Suppressor macrophage (primary cell): ENCODE data around the gene KIAA0319L.
"Not testable (repeated sequence)": the region's sequence is repeated elsewhere in the genome, so short reads cannot be mapped to it uniquely, and the experiment has no call there.

Experiments used
- DNase-seq, 4 experiments: peaks; one replicate each; pipeline ENCODE4 v3.0.0-alpha.2; 2020 to 2022
- total RNA-seq, 17 experiments: gene quantifications; one replicate each; lab custom pipeline; 2026; ENCODE audit warnings: mixed read lengths in 6 of 17, inconsistent platforms in 3 of 17; lab: John Stamatoyannopoulos, UW

KIAA0319L gene
- total RNA-seq, result 38.9 to 81.3 (median 65.5) reads per million in 17 experiments

DNA sequence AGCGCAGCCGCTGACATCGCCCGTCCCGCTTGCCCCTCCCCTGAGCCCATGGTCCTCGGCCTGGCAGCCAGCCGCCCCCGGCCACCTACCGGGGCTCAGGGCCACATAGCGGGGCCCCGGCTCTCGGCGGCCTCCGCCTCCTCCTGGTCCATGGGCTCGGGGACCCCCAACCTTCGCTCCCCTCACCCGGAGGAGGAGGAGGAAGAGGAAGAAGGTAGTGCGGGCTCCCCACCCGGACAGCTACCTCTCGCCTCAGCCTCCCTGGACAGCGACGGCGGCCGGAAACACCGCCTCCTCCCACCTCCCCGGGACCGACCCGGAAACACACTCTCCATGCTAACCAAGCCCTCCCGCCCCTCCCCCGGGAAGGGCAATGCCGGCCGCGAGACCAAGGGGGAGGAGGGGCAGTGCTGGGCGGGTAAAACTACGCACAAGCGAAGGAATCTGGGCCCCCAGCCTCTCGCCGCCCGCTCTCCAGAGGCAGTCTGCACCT, at the start of gene KIAA0319L:
Gene KIAA0319L, minus strand, starts transcription at position 286 of the 493 bp plus-strand sequence. CDS start 2,912 bp downstream, outside the sequence.
- peak; percentile 75 to 90 (median 85) for DNase-seq

DNA sequence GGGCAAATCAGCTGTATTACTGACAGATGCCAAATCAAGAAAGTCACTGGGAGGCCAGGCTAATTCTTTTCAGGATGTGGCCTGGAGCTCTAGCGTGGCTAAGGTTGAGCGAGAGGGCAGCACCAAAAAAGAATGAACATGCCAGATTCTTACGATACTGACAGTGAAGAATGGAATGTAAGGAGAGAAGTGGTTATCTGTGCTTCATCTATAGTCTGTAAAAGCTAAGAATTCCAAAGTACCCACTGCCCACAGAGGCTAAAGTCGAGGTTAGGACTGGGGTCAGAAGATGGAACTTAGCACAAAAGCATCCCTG, 48.6 kb upstream of the KIAA0319L start:
- no peak for DNase-seq

DNA sequence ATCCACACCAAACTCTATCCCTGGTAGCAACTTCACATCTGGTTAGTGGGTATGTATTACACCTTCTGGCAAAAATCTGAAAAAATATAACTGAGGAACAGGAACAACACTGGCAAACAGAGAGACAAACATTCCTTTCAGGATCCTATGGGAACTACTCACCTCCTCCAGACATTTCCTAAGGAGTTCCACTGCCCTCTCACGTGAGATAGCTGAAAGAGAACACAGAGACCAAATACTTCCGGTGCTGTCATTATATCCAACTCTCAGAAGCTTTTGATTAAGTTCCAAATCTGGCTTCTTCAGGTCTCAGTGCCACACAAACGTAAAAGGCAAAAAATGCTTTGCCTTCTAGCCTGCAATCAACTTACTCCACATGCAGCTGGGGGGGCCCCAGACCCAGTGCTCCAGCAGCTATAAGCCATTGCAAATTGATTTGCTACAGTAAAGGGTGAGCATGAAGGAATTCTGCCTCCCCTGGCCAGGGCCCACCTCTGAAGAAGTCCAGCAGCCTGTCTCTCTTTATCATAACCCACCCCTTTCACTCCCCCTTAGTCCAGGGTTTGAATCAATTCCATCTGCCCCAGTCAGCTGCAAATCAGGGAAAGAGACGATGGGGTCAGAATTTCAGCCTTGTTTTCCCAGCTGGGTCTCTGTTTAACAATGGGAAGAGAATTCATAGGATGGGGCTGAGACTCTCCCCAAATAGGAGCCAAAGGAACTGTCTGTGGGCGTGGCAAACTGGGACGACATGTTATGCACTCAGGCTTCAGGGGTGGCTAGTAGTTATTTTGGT, 48.1 kb upstream of the KIAA0319L start:
- DNase-seq, result no peak

DNA sequence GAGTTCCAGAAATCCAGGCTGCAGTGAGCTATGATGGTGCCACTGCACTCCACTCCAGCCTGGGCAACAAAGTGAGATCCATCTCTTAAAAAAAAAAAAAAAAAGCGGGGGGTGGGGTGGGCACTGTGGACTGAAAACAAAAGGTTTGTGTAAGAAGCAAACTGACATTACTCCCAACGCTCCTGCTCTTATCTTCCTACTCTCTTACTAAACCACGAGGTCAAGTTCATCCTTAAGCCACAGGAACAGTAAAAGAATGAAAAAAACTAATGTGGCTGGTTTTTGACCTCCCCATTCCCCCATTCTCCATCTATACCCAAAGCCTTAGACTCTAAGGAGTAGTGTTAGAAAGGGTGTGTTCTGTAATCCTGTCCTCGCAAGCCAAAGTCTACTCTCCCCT, 46.7 kb upstream of the KIAA0319L start:
- DNase-seq, result no peak

DNA sequence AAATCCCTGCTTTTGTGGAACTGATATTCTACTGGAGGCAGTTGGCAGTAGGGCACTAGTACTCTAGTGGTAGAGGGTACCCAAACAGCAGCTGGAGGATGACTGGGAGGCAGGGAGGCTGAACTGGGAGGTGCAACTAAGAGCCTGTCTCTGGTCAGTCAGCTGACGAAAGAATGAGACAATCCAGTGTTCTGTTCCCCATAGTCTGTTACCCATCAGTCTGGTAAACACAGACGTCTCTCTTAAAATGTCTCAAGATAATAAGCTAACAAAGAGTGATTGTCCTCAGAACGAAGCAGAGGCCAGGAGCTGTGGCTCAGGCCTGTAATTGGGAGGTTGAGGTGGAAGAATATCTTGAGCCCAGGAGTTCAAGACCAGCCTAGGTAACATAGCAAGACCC, 46.3 kb upstream of the KIAA0319L start:
- no peak for DNase-seq

DNA sequence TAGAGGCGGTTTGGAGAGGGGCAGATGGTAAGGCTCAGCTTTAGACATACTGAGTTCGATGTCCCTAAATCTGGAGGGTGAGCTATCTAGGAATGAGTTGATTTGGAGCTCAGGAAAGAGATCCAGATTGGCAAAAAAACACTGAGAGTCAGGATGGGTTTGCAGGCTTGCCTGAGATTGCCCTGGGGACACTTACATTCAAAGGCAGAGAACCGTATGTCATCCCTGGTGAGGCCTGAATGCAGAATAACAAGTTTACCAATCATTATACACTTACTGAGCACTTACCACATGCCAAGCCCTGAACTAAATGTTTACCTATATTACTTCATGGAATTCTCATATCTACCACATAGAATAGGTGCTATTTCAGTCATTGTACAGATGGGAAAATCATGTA, 43.4 kb upstream of the KIAA0319L start:
- DNase-seq, result no peak

DNA sequence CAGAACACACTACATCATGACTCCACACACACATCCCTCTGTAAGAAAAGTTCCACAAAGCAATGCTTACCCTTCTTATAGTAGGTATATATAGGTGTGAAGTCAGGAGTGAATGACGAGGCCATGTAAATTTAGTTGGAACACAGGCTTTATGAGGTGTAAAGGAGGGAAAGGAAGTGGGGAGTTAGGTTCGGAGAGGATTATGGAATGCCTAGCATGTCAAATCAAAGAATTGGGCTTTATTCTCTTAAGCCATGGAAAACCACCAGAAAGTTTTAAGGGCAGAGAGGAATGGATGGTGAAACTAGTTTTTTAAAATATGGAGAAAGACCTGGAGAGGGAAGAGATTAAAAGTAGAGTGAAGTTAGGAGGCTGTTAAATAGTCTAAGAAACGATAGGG, 42.2 kb upstream of the KIAA0319L start:
- no peak for DNase-seq

DNA sequence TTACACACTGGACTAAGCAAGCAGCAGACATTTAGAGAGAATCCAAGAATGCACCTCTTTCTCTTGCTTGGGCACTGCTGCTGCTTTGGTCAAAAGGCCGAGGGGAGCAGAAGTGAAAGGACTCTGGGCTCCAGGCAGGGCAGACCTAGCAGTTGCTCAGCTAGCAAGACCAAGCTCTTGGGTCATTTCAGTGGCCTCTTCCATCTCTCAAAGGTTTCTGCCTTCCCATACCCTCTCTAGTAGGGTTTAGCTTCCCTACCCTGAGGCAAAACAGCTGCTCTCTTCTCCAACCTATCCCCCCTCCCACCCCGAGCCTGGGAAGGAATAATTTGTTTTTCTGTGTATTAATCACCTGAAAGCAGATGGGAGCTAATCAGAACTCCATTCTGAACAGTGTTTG, 41.7 kb upstream of the KIAA0319L start:
- DNase-seq, result no peak

DNA sequence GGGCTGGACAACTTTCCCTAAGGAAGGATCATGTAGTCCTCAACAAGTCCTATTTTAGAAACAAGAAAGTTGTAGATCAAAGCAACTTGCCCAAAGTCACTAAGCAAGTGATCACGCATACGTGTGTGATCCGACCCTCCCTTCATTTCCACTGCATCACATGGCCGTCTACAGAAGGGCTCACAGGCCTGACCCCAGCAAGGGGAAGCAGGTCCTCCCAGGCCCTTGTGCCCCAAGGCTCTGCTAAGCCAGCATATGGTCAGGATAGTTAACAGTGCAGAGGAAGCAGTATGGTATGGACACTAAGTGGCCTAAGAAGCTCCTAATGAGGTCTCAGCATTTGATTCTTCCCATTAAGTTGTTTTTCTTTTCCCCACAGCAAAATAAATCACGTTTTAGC, 40.7 kb upstream of the KIAA0319L start:
- DNase-seq, result no peak

DNA sequence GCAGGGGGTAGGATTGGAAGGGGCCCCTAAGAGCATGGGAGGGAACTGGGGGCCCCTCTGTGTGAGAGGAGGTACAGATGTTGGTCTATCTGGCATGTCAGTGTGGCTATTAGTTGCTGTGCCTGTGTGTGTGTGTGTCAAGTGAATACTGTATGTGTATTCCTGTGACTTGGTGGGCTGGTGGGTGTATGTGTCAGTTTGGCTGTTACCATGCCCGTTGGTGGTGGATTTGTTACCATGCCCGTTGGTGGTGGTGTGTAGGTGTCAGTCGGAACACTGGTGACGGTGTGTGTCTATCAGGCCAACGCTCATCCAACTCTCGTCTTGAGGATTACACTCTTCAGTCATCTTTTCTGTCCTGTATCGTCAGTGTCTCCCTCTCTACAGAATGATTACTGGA, 38.5 kb upstream of the KIAA0319L start:
- no peak for DNase-seq

DNA sequence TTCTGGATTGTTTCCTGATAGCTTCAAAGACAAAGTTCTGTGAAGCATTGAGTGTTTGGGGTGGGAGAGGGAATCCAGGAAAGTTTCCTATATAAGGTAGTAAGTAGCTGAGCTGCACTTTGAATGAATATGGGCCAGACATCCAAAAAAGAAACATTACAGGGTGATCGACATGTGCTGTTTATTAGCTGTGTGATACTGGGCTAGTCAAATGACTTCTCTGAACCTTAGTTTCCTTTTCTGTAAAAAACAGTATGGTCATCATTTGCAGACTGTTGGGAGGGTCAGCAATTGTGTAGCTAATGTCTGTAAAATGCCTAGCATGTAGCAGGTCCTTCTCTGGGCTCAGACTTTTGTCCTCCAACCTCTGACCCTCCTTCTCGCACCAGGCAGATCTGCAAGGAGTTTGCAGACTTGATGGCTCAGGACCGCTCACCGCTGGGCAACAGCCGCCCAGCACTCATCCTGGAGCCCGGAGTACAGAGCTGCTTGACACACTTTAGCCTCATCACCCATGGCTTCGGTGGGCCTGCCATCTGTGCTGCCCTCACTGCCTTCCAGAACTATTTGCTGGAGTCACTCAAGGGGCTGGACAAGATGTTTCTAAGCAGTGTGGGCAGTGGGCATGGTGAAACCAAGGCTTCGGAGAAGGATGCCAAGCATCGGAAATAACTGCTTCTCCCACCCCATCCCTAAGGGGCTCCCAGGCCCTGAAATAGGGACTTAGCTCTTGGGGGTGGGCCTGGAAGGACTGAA, 37.0 kb upstream of the KIAA0319L start:
- no peak for DNase-seq

DNA sequence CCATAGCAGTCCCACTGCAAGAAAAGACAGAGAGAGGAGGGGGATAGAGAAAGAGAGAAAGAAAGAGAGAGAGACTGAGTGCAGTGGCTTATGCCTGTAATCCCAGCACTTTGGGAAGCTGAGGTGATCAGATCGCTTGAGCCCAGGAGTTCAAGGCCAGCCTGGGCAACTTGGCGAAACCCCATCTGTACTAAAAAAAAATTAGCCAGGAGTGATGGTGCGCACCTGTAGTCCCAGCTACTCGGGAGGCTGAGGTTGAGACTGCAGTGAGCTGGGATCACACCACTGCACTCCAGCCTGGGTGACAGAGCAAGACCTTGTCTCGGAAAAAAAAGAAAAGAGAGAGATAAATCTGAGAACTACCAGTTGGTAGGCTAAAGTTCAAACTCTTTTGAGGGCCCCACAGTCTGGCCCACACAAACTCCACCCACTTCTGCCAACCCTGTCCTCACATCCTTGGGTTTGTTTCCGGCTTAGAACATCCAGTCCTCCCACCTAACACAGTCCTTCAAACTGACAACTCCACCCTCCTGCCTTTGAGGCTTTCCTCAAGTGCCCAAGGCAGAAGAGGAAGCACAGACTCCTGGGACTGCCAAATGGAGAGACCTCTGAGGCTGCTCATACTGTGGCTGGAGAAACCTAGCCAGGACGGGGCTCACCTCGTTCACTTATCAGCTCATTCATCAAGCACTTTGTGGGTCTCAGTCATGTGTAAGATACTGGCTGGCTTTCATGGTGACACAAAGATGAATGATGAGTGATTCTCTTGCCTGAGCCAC, 36.0 kb upstream of the KIAA0319L start:
- peak; percentile 38 to 72 (median 69) for DNase-seq

DNA sequence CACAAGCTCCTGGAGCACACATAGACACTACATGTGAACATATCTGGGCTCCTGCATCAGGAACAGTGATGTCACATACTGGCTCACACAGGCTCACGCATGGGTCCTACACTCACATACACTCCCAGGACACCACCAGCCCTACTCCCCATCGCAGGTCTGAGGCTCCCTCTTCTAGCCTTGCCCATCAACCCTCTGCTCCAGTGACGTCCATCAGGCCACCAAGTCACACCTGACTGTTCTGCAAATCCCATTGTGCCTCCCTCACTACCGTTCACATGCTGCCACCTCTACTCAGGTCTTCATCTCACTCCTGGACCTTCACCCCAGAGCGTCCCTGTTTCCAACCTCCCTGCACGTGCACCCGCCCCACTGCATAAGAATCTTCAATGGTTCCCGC, 34.0 kb upstream of the KIAA0319L start:
- no peak for DNase-seq

DNA sequence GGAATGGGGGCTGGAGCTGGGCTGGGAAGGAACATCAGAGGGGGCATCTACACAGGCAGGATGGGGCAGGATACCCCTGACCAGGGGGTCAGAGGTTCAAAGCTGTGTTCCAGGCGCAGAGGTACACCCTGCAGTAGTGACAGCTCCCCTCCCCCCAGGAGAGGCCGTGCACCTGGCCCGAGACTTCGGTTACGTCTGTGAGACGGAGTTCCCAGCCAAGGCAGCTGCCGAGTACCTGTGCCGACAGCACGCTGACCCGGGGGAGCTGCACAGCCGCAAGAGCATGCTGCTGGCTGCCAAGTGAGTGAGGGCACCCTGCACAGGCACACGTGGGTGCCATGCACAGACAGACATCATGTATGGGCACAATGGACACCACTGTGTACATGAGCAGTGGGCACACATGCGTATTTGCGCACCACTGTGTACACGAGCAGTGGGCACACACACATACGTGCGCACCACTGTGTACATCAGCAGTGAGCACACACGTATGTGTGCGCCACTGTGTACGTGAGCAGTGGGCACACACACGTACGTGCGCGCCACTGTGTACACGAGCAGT, 33.4 kb upstream of the KIAA0319L start:
- DNase-seq, result no peak

DNA sequence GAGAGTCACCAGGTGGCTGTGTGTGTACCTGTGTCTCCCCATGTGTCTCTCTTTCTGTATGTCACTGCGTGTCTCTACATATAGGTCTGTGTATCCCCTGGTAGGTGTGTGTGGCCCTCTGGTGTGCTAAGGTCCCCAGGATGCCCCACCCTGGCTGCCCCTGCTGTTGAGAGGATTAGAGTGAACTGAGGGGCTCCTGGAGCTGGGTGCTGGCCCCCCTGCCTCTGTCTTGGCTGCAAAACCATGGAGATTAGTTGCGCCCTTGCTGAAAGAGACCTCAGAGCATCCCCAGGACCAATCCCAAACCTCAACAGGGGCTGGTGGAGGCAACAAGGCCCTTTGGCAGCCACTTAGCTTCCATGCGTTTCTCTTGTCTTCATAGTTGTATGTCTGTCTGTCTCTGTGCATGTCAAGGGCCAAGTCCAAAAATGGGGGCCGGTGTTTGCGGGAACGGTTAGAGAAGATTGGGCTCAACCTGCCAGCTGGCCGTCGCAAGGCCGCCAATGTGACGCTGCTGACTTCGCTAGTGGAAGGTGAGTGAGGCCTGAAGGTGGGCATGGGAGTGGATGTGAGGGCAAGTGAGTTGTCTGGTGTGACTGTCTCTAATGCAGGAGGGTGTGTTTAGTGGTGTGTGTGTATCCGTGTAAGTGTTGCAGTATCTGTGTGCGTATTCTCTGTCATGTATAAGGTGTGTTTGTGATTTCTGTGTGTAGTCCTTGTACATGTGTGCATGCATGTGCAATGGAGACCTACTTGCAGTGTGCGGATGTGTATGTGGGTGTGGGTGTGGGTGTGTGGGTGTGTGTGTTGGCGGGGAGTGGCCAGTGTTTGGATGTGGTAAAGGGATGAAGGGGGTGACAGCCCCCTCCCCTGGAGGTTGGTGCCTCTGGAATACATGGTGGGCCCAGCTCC, 32.6 kb upstream of the KIAA0319L start:
- DNase-seq, result no peak

DNA sequence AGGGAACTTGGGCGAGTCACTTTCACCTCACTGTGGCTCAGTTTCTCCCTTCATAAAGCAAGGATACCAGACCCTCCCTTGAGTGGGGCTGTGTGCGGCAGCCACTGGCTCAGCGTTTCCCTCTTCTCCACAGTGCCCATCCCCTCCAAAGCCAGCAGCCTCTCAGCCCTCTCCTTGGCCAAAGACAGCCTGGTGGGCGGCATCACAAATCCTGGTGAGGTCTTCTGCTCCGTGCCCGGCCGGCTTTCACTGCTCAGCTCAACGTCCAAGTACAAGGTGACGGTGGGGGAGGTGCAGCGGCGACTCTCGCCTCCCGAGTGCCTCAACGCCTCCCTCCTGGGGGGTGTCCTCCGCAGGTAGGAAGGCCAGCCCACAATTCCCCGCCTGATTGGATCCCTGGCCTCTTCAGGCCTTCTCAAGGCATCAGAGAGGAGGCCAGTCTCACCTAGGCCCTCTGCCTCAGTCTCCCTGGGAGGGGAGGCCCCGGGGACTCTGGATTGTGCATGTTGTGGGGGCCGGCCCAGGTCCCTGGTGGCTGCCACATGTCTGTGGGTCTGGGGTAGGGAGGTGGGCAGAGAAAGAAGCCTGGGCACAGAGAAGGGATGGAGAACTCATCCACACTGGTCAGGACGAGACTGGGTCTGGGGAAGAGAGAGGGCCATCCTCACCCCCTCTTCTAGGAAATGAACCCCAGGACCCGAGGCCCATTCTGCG, 31.2 kb upstream of the KIAA0319L start:
- DNase-seq, result no peak

DNA sequence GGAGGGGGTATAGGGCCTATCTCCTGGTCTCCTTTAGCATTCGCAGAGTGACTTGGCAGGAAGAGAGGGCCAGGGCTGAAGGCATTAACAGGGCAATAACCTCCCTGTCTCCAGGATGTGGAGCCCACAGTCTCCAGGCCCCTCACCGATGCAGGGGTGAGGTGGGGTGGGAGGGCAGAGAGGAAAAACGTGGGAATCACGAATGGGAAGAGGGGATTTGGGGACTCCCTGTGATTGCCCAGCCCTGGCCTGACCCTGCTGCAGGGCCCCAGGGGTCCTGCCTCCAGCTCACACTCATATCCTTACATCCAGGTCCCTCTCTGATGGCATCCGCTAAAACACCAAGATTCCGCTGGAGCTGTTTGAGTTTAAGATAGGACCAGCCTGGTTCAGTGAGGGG, 30.5 kb upstream of the KIAA0319L start:
- no peak for DNase-seq

DNA sequence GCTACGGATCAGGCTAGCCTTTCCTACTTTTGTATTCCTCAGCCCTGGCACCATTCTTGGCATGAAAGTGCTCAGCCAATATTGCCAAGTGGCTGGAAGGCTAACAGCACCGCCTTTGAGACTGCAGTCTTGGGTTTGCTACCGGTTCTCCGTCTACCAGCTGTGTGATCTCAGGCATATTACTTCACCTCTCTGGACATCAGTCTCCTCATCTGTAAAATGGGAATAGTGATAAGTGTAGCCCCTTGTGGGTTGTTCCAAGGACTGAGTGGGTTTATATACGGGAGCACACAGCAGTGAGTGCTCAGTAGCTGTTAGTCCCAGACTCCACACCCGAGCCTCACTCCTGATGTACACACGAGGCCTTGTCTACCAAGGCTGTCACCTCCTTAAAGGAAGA, 29.6 kb upstream of the KIAA0319L start:
- DNase-seq, result no peak

DNA sequence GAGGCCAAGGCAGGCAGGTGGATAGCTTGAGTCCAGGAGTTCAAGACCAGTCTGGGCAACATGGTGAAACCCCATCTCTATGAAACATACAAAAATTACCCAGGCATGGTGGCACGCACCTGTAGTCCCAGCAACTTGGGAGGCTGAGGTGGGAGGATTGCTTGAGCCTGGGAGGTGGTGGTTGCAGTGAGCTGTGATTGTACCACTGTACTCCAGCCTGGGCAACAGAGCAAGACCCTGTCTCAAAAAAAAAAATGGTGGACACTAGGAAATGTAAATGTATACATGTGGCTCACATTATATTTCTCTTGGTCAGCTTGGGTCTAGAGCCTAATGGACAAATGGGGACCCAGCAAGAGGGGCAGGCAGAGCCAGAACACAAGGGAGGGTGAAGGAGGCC, 28.6 kb upstream of the KIAA0319L start:
- not testable (repeated sequence) for DNase-seq

DNA sequence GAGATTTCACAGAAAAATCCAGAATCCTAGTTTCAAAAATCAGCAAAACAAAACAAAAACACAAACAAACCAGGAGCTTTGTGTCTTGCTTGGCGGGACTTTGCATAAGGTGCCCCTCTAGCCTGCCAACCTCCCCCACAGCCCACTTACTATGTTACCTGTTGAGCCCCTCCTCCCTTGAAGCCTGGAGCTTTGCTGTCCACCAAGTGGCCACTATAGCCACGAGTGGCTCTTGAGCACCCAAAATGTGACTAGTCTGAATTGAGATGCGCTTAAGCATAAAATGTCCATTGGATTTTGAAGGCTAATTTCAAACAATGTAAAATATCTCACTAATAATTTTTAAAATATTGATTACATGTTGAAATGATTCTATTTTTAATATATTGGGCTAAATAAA, 28.1 kb upstream of the KIAA0319L start:
- DNase-seq, result no peak

DNA sequence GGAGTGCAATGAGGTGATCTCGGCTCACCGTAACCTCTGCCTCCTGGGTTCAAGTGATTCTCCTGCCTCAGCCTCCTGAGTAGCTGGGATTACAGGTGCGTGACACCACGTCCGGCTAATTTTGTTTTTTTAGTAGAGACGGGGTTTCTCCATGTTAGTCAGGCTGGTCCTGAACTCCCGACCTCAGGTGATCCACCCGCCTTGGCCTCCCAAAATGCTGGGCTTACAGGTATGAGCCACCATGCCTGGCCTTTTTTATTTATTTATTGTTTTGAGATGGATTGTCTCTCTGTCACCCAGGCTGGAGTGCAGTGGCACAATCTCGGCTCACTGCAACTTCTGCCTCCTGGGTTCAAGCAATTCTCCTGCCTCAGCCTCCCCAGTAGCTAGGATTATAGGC, 24.4 kb upstream of the KIAA0319L start:
- DNase-seq, result not testable (repeated sequence)
